Activated CD4-positive, alpha-beta T cell treated with anti-CD3 and anti-CD28 coated beads for 4 hours (primary cell): ENCODE data around the gene OR8G5.
"Not testable (repeated sequence)": the region's sequence is repeated elsewhere in the genome, so short reads cannot be mapped to it uniquely, and the experiment has no call there.

Source experiments
- DNase-seq, 2 donors: peaks; one replicate each; pipeline ENCODE4 v3.0.0-alpha.2; 2020

The OR8G5 gene

GRCh38 chr11:124256076-124256475 is at the start of gene OR8G5:
Gene OR8G5, plus strand, starts transcription at chr11:124256376. Its CDS starts 8,556 bp downstream, at chr11:124264932.
- no peak for DNase-seq

- no peak for DNase-seq
These were observed 48.9 kb upstream of the OR8G5 start for GRCh38 chr11:124207102-124207792.

- no peak for DNase-seq
These were observed 46.3 kb upstream of the OR8G5 start for GRCh38 chr11:124209824-124210357.

- DNase-seq, result no peak
These were observed 45.8 kb upstream of the OR8G5 start for GRCh38 chr11:124210421-124210820.

GRCh38 chr11:124211321-124211720 is 44.9 kb upstream of the OR8G5 start:
- DNase-seq, result no peak

- DNase-seq, result no peak
These were observed 42.1 kb upstream of the OR8G5 start for GRCh38 chr11:124214027-124214426.

GRCh38 chr11:124219126-124219525 is 37.0 kb upstream of the OR8G5 start:
- DNase-seq, result no peak

- DNase-seq, result no peak
These were observed 33.8 kb upstream of the OR8G5 start for GRCh38 chr11:124222407-124222806.

GRCh38 chr11:124224618-124225423 is 31.4 kb upstream of the OR8G5 start:
- DNase-seq, result not testable (repeated sequence)

- no peak for DNase-seq
These were observed 30.7 kb upstream of the OR8G5 start for GRCh38 chr11:124225471-124225870.

- no peak for DNase-seq
These were observed 22.8 kb upstream of the OR8G5 start for GRCh38 chr11:124233376-124233775.

- no peak for DNase-seq
These were observed 17.7 kb upstream of the OR8G5 start for GRCh38 chr11:124238512-124238911.

- no peak for DNase-seq
These were observed 15.4 kb upstream of the OR8G5 start, which contains the start of gene OR8G1 for GRCh38 chr11:124240621-124241397. Gene OR8G1, plus strand, starts transcription at chr11:124241095. Its CDS starts 8,581 bp downstream, at chr11:124249676.

GRCh38 chr11:124249869-124250268 is 6.3 kb upstream of the OR8G5 start:
- DNase-seq, result not testable (repeated sequence)

- DNase-seq, result not testable (repeated sequence)
These were observed 8.9 kb downstream of the OR8G5 start for GRCh38 chr11:124265041-124265440.

- not testable (repeated sequence) for DNase-seq
These were observed 14.7 kb downstream of the OR8G5 start for GRCh38 chr11:124270886-124271285.

- DNase-seq, result no peak
These were observed 17.8 kb downstream of the OR8G5 start for GRCh38 chr11:124274000-124274399.

- DNase-seq, result no peak
These were observed 19.9 kb downstream of the OR8G5 start for GRCh38 chr11:124276081-124276480.

GRCh38 chr11:124277207-124277606 is 21.0 kb downstream of the OR8G5 start:
- DNase-seq, result no peak

GRCh38 chr11:124277804-124278203 is 21.6 kb downstream of the OR8G5 start:
- DNase-seq, result no peak

- DNase-seq, result no peak
These were observed 22.1 kb downstream of the OR8G5 start for GRCh38 chr11:124278261-124278660.

- no peak for DNase-seq
These were observed 29.6 kb downstream of the OR8G5 start for GRCh38 chr11:124285610-124286344.
